Activated naive CD8-positive, alpha-beta T cell treated with anti-CD3 and anti-CD28 coated beads, Interleukin-2, amount 10 ng/mL, durations not matched to agents 7 days and 5 days (primary cell): ENCODE results near the gene SPARCL1. TPM values are rescaled to one million over a fixed set of nuclear protein-coding genes. Genes with fewer than 3 reads are reported as not detected.
"Not testable (repeated sequence)": the region's sequence is repeated elsewhere in the genome, so short reads cannot be mapped to it uniquely, and the experiment has no call there.

Experiments used
- ATAC-seq: fragments of 150-1000 bp; cut with Tn5 transposase; one replicate; pipeline ENCODE4 v1.10.0; 2021; ENCODE audit warnings: low read depth, moderate library complexity
- POLR2A ChIA-PET: fragments of 350-600 bp; sonication (Branson Sonifier 250); formaldehyde crosslinking; loops from one replicate; lab custom pipeline; 2021; ENCODE audit warnings: antibody characterized with exemption; lab: Charles Lee
- DNase-seq: peaks from one replicate; pipeline ENCODE4 v3.0.0; 2021
- H3K27ac Mint-ChIP-seq: one replicate; pipeline ENCODE4 v1.8.0; 2022; ENCODE audit warnings: mild to moderate bottlenecking, mixed read lengths
- H3K27me3 Mint-ChIP-seq: one replicate; pipeline ENCODE4 v1.8.0; 2022; ENCODE audit warnings: mild to moderate bottlenecking, moderate library complexity, mixed read lengths
- H3K36me3 Mint-ChIP-seq: one replicate; pipeline ENCODE4 v1.8.0; 2021; ENCODE audit warnings: mild to moderate bottlenecking, mixed read lengths
- H3K4me1 Mint-ChIP-seq: one replicate; pipeline ENCODE4 v1.8.0; 2021; ENCODE audit warnings: mixed read lengths
- H3K4me3 Mint-ChIP-seq: one replicate; pipeline ENCODE4 v1.8.0; 2022; ENCODE audit warnings: mild to moderate bottlenecking, moderate library complexity, mixed read lengths
- H3K9me3 Mint-ChIP-seq: one replicate; pipeline ENCODE4 v1.8.0; 2021; ENCODE audit warnings: mixed read lengths
- total RNA-seq, 2 experiments: library from RNA; stranded (reverse); gene quantifications; one replicate each; pipeline ENCODE4 v1.2.3, GENCODE V29; 2021

SPARCL1 gene, protein sequence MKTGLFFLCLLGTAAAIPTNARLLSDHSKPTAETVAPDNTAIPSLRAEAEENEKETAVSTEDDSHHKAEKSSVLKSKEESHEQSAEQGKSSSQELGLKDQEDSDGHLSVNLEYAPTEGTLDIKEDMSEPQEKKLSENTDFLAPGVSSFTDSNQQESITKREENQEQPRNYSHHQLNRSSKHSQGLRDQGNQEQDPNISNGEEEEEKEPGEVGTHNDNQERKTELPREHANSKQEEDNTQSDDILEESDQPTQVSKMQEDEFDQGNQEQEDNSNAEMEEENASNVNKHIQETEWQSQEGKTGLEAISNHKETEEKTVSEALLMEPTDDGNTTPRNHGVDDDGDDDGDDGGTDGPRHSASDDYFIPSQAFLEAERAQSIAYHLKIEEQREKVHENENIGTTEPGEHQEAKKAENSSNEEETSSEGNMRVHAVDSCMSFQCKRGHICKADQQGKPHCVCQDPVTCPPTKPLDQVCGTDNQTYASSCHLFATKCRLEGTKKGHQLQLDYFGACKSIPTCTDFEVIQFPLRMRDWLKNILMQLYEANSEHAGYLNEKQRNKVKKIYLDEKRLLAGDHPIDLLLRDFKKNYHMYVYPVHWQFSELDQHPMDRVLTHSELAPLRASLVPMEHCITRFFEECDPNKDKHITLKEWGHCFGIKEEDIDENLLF
- not detected for total RNA-seq

DNA sequence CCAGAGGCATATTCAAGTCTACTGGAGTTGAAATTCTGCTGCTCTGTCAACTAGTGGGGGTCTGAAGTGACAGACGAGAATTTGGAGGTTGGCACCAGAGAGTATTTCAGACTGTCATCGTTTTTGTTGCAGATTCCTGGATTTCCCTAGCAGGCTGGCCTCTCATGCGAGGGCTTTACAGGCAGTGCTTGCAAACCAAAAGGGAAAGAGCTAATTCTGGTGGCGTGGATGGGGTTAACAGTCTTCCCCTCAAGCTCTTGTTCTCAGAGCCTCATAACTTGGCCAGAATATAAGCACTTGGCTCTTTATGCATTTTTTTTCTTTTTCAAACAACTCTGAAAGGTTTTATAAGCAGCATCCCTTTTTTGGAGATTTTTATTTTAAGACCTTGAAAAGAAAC, at the start of gene SPARCL1:
Gene SPARCL1 (minus strand): TSS at position 190 of the 400 bp plus-strand sequence. CDS start 29,802 bp downstream, outside the sequence.
- H3K27ac Mint-ChIP-seq: no peak within 1 kb of the TSS
- H3K4me1 Mint-ChIP-seq: no peaks in the 10 kb centered on the region
- no peak within 1 kb of the TSS for H3K4me3 Mint-ChIP-seq
- H3K9me3 Mint-ChIP-seq: peaks cover 4% of the 10 kb centered on the region
- POLR2A ChIA-PET: no interaction called here
- no peaks in the 10 kb centered on the region for H3K36me3 Mint-ChIP-seq
- H3K27me3 Mint-ChIP-seq: peaks cover 2% of the 10 kb centered on the region
- ATAC-seq (no peak), DNase-seq (no peak)

DNA sequence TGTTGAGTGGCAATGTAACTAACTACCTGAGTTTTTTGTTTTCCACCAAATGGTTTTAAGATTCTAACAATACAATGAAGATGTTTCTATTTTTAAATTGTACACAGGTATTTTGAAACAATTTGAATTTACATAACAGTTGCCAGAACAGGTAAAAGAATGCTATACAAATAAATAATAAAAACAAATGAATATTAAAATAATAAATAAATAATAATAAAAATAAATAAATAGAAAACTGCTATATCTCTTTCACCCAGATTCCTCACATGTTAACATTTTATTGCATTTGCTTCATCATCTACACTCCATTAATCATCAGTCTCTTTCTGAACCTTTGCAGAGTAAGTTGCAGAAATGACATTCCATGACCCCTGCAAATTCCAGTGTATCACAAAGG, 46.8 kb upstream of the SPARCL1 start:
- Mint-ChIP-seq H3K27ac (no peak overlapping the region), H3K36me3 (no peaks in the 10 kb centered on the region), H3K27me3 (peaks cover 6% of the 10 kb centered on the region), H3K4me3 (no peak overlapping the region), H3K4me1 (peaks cover under 1% of the 10 kb centered on the region), H3K9me3 (peaks cover 2% of the 10 kb centered on the region)
- POLR2A ChIA-PET: no interaction called here
- no peak for ATAC-seq
- no peak for DNase-seq

DNA sequence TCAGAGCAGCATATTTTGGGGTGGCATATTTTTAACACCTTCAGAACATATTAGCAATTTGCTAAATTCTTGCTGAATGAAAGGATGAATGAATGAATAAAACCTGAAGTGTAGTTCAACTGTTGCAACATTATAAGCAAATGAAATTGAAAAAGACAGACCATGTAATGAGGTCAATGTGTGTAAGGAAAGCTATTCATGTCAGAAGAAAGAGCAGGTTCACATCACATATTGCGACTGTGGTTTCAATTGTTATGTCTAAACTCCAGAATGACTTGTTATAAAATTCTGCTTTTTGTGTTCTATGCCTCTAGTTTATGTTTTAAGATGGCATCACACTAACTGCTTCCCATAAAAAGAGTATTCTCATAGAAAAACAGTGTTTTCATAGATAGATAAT, 46.2 kb upstream of the SPARCL1 start:
- Mint-ChIP-seq H3K36me3 (no peaks in the 10 kb centered on the region), H3K27me3 (peaks cover 6% of the 10 kb centered on the region), H3K4me3 (no peak overlapping the region), H3K9me3 (peaks cover 2% of the 10 kb centered on the region), H3K27ac (no peak overlapping the region), H3K4me1 (peaks cover 2% of the 10 kb centered on the region)
- POLR2A ChIA-PET: no interaction called here
- no peak for DNase-seq
- no peak for ATAC-seq

DNA sequence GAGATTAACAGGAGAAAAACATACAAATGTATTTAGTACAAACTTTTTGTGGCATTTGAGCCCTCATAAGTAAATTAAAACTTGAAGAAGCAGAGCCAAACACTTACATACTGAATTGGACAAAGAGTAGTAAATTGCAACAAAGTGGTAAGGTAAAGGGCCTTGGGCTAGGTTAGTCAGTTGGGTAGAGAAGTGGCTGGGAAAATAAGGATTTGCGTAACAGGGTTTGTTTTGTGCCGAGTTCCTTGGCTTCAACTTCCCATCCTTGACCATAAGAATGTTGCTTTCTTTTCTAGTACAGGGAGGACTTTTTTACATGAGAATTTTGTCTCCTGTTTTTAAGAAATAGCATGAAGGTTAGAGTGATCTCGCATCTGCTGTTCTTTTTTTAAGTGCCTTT, 45.8 kb upstream of the SPARCL1 start:
- no peak for DNase-seq
- Mint-ChIP-seq H3K27me3 (peaks cover 6% of the 10 kb centered on the region), H3K27ac (no peak overlapping the region), H3K9me3 (peaks cover 2% of the 10 kb centered on the region), H3K4me1 (peaks cover 2% of the 10 kb centered on the region), H3K36me3 (no peaks in the 10 kb centered on the region), H3K4me3 (no peak overlapping the region)
- no peak for ATAC-seq
- POLR2A ChIA-PET: no interaction called here

DNA sequence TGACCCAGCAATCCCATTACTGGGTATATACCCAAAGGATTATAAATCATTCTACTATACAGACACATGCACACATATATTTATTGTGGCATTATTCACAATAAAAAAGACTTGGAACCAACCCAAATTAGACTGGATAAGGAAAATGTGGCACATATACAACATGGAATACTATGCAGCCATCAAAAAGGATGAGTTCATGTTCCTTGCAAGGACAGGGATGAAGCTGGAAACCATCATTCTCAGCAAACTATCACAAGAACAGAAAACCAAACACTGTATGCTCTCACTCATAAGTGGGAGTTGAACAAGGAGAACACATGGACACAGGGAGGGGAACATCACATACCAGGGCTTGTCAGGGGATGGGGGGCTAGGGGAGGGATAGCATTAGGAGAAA, 45.2 kb upstream of the SPARCL1 start:
- not testable (repeated sequence) for H3K36me3 Mint-ChIP-seq

DNA sequence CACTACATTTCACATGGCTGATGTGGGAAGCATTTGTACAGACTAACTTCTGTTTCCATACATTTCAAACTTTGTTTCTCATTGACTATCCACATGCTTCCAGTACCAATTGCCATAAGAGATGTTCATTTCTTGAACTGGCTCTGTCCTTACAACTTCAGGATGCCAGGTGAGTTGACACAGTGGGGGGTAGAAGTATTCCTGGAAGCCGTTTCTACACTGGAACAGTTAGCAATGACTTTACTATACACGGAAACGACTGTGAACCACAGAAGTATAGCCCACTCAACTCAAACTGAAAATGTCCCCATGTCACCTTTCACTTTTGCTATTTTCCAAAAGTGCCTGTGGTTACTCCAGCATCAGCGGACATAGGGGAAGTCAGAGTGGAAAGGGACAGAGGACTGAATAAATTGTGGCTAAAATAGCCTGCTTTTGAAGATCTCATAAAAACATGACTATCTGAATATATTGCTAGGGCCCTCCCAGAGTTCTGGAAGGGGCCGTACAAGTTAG, 41.2 kb upstream of the SPARCL1 start:
- peaks cover 3% of the 10 kb centered on the region for H3K27me3 Mint-ChIP-seq
- peaks cover 2% of the 10 kb centered on the region for H3K4me1 Mint-ChIP-seq
- H3K9me3 Mint-ChIP-seq: peaks cover 2% of the 10 kb centered on the region
- POLR2A ChIA-PET: no interaction called here
- no peak for ATAC-seq
- H3K4me3 Mint-ChIP-seq: no peak overlapping the region
- H3K36me3 Mint-ChIP-seq: no peaks in the 10 kb centered on the region
- H3K27ac Mint-ChIP-seq: no peak overlapping the region
- DNase-seq: no peak

More for the DNA sequence above, 45.2 kb upstream of the SPARCL1 start:
- H3K27ac Mint-ChIP-seq, DNase-seq, H3K4me1 Mint-ChIP-seq, H3K4me3 Mint-ChIP-seq, H3K9me3 Mint-ChIP-seq, POLR2A ChIA-PET, ATAC-seq, H3K27me3 Mint-ChIP-seq: not testable (repeated sequence)

DNA sequence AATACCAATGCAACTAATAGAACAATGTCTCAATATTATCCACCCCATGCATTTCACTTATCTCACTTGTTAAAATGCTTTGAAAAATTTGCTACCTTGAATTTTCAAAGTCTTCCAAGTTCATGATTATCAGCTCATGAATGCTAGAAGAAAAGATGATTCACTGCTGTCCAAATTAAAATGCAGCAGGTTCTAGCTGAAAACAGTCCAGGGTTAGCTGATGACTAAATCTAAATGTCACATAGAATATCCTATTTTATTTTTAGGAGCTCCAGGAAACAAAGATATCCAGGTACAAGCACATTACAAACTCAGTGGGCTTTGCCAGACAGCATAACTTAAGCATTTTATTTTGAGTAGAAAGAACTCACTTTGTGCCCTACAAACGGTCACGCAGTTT, 38.0 kb upstream of the SPARCL1 start:
- Mint-ChIP-seq H3K27me3 (peaks cover 3% of the 10 kb centered on the region), H3K9me3 (no peaks in the 10 kb centered on the region), H3K4me1 (peaks cover 3% of the 10 kb centered on the region), H3K27ac (no peak overlapping the region), H3K4me3 (no peak overlapping the region), H3K36me3 (no peaks in the 10 kb centered on the region)
- no peak for ATAC-seq
- POLR2A ChIA-PET: no interaction called here
- DNase-seq: no peak

DNA sequence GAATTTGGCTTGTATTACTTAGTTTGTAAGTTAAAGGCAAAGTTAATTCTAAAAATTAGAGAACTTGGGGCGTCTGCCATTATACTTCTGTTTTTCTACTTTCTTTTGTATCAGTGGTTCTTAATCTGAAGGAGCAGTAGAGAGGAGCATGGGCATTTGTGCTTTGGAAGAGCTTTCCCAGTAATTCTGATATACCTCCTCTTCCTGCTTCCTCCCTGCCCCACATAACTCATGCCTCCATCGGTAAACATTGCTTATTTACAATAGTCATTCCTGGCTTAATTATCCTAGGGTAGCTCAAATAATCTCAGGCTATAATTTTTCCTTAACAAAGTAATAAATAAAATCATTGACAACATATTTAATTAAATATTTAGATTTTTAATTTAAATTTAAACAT, 37.1 kb upstream of the SPARCL1 start:
- ATAC-seq (no peak), DNase-seq (no peak)
- Mint-ChIP-seq H3K4me1 (peaks cover 3% of the 10 kb centered on the region), H3K27me3 (peaks cover 3% of the 10 kb centered on the region), H3K4me3 (no peak overlapping the region), H3K9me3 (peaks cover under 1% of the 10 kb centered on the region), H3K27ac (no peak overlapping the region), H3K36me3 (no peaks in the 10 kb centered on the region)
- POLR2A ChIA-PET: no interaction called here

DNA sequence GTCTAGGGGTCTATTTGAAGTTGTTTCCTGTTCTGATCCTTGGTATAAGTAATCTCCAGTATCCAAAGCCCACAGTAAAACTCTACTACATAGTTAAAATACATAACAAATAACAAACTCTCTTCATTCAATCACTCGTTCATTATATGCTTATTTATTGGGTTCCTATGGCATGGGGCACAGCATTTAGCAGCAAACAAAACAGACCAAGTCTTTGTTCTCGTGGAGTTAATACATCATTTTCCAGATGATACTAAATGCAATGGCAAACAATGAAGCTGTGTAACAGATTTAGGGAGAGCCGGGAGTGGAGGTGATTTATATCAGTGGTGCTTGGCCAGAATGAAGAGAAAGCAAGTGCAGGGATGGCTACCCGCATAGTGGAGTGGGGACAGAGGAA, 36.6 kb upstream of the SPARCL1 start:
- DNase-seq (no peak), ATAC-seq (no peak)
- Mint-ChIP-seq H3K36me3 (peaks cover 5% of the 10 kb centered on the region), H3K27ac (no peak overlapping the region), H3K9me3 (peaks cover 4% of the 10 kb centered on the region), H3K27me3 (peaks cover 3% of the 10 kb centered on the region), H3K4me3 (no peak overlapping the region), H3K4me1 (peaks cover 6% of the 10 kb centered on the region)
- POLR2A ChIA-PET: no interaction called here

DNA sequence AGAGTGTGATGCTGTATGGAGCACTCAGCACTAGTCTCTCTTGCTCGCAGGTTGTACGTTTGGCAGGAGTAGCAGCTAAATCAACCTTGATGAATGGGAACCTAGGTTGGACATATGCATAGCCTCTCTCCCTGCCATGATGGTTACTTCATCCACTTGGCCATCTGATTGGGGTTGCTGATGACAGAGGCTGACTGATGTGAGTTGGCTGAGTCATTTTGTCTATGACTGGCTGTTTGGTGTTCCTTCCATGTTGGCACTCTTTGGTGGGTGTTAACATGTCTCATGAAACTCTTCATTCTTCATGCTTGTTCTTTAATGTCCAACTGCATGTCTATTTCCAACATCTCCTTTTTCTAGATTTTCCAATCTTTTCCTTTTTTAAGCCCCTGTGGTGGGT, 31.6 kb upstream of the SPARCL1 start:
- H3K36me3 Mint-ChIP-seq: peaks cover 5% of the 10 kb centered on the region
- POLR2A ChIA-PET: no interaction called here
- H3K27ac Mint-ChIP-seq: no peak overlapping the region
- peaks cover 22% of the 10 kb centered on the region for H3K4me1 Mint-ChIP-seq
- H3K27me3 Mint-ChIP-seq: peaks cover 3% of the 10 kb centered on the region
- H3K4me3 Mint-ChIP-seq: no peak overlapping the region
- DNase-seq: no peak
- peaks cover 5% of the 10 kb centered on the region for H3K9me3 Mint-ChIP-seq
- no peak for ATAC-seq

DNA sequence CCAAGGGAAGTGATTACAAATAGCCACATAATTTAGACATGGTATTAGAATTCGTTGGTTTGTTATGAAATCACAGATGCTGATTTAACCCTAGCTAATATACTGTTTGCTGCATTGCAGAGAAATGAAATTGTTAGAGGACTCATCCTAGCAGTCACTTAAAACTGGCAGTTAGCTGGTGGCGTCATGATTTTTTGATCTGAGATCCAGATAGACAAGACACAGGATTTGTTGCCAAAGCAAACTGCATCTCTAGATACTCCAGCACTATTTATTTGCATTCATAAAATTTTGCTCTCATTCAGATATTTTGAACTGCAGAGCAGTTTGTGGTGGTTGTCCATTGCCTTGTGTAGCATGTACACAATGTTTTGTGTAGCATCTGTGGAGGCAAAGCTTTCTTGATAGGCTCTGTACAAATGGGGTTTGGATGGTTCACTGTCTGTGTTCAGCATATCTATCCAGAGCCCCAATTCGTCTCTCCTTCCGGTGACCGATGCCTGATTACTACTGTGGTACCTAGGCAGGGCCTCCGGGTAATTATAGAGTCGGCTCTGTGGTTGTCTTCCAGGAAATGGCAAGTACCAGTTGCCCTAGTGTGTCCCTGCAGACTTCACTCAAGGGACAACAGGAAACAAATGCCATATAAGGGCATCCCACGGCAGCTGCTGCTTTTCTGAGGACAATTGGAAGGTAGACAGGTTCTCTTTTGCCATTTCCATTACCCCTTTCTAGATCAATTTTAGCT, 30.1 kb upstream of the SPARCL1 start:
- DNase-seq (peak; percentile 46), ATAC-seq (peak; percentile 100)
- Mint-ChIP-seq H3K27me3 (peaks cover 2% of the 10 kb centered on the region), H3K9me3 (peaks cover 5% of the 10 kb centered on the region), H3K36me3 (peaks cover 5% of the 10 kb centered on the region), H3K4me3 (peak overlapping the region; percentile 30), H3K27ac (peak overlapping the region; percentile 76), H3K4me1 (peaks cover 20% of the 10 kb centered on the region)
- POLR2A ChIA-PET: interaction anchor here (0.6 to 0.7 kb wide), 3 partner anchors 135 to 761 kb away, joined by 3 read pairs; no protein-coding TSS in a partner anchor

DNA sequence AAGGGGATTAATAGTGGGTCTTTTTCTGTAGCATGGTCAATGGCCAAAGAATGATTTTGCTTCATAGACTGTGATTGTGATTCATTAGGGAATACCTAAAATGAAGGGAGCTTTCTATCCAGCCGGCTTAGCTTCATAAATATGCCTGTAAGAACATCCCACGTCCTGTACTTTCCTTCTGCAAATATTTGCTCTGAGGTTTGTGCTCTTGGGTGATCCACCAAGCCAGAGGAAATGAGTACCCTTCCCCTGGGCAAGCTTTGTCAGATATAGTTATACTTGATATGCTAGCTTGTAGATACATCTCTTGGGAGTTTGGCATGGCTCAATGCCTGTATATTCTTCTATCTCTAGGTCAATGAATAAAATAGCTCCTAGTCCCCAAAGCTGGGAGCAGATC, 28.2 kb upstream of the SPARCL1 start:
- no peak for DNase-seq
- Mint-ChIP-seq H3K9me3 (peaks cover 5% of the 10 kb centered on the region), H3K36me3 (peaks cover 5% of the 10 kb centered on the region), H3K27me3 (peaks cover under 1% of the 10 kb centered on the region), H3K27ac (no peak overlapping the region), H3K4me3 (no peak overlapping the region), H3K4me1 (peaks cover 20% of the 10 kb centered on the region)
- ATAC-seq: no peak
- POLR2A ChIA-PET: no interaction called here
